ENCODE measurements around the gene CCND2.
A peak's percentile ranks its signal among the peaks of the same experiment; 100 is the strongest.

CCND2 gene

DNA sequence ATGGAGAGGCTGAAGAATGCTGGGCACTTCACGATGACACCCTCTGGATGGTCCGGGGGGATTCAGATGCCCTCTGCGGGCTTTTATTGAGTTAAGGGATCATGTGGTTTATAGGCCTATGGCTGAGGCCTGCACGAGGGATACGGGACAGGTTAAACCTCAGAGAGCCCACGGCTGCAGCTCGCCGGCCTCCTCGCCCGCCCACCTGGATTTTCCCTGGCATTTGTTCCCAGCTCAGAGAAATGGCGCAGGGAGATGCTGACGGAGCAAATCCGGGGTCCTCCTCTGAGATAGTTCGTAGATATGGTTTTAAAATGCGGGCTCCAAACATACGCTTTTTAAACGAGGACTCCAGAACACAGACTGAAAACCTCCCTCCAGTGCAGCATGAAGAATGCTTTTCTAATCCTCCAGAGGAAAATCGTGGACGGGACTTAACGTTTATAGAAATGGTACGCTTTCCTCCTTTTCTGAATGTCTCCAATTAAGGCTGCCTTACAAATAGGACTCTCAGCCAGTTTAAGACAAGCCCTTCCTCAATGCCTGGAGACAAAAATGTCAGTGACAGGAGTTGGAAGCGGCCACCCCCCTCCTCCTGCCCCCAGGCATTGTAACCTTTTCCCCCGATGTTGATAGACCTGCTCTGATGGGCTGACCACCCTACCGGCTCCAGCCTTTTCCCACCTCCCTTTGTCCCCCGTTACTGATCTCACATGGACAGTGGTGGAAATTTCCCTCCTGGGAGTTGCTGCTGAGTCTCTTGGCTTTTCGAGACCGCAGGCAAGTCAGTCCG lies 16.6 kb downstream of the CCND2 start:
- no peak for DNase-seq (ENCODE audit: low read depth)

DNA sequence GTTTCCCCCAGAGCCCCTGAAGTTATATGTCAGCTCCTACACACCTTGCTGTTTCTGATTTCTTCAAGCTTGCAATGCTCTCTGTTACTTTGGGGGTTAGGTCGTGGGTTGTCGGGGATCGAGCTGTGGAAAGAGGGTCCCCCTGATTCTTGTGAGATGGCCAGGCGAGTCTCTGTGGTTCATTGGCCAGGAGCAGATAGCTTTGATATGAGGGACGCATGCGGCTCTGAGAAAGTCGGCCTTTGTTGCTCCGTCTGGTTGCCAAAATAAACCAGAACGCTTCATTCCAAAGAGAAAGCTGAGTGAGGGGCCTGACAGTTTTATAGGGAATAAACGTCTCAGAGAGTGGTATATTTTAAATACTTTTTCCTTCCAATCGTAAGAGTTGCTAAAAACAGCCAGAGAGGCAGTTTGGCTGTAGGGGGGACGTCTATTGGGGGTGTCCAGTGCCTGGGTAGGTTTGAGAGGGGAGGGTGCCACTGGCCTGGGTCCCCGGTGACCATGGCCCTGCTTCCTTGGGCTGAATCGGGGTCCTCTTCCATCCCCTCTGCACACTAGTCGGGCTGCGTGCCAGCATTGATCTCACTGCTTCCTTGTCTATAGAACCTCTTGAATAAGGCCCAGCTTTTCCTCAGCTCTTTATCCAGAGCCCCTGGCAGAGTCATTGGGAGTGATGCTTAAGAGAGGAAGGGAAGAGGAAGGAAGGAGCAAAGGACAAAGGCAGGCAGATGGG lies 18.9 kb downstream of the CCND2 start:
- DNase-seq (ENCODE audit: low read depth) = no peak

DNA sequence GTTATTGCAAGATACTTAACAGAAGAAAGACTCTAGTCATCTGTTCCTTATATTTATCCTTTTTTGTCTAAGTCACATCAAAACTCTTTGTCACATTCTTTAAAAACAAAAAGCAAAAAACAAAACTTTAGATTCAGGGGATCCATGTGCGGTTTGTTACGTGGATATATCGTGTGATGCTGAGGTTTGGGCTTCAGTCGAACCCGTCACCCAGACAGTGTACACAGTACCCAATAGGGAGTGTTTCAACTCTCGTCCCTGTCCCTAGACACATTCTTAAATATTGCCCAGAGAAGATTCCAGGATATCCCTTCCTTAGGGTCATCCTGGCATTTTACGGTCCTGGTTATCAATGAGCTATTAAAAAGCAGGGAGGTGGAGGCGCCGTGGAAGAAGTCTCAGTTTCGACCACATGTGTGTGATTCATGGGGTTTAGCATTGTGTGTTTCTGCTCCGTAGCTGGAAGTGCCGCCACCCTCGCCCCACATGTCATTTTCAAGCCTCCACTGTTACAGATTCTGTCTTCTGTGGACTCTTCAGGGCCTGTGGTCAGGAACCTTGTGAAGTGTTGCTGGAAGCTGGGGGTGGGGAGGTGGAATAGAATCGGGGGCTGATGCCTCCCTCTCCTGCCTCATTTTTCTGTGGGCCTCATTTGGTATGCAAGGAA lies 19.9 kb downstream of the CCND2 start:
- DNase-seq (ENCODE audit: low read depth) = peak; percentile 52

DNA sequence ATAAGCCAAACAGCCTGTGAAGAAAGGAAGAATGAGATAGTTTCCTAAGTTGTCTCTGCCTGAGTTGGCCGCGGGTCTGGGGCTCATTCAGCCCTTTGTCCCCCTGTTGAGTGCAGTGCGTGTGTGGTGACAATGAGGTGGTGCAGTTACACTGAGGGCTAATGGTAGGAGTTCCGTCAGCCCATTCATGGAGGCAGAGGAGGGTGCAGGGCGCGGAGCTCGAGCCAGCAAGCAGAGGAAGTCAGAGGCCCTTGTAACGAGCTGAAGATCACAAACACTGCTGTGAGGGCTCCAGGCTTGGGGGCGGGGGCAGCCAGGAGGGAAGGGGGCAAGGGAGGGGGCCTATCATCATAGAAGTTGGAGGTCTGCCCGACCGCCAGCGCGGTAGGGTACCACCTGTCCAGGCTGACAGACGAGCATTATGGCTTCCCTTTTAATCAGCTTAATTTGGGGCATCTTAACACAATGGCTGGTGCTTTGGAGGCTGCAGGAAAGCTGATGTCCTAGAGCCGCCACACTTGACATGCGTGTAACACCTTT lies 20.5 kb downstream of the CCND2 start:
- DNase-seq (ENCODE audit: low read depth) = no peak

DNA sequence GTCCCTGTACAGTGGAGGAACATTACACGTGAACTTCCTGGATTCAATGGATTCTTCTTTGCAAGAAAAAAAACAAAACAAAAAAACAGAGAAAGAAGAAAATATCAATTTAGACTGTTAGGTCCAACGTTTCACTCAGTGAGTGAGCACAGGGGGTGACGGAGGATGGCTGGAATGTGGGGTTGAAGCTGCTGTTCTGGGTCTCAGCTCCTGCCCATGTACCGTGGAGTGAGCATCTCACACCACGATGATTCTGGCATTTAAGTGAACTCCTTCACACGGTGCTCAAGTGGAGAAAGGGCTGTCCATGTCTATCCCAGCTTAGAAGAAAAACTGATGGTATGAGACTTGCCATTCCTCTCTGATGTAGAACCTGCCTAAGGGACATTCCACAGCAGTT lies 23.2 kb downstream of the CCND2 start:
- no peak for DNase-seq (ENCODE audit: low read depth)

DNA sequence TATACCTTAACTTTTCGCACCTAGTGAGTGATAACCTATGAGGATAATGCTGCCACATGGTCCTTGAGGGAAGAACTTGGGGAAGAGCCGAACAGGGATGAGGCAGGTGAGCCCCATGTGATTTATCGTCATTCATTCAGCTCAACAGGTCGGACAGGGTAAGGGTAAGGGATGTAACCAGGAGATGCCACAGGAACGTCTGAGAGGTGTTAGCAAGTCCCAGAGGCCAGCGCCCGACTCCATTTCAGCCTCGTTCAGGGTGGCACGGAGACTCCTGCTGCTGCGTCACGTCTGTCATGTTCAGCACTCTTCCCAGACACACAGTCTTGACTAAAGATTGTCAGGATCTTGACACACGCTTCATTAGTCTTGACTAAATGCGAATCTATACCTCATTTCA lies 24.1 kb downstream of the CCND2 start:
- no peak for DNase-seq (ENCODE audit: low read depth)

DNA sequence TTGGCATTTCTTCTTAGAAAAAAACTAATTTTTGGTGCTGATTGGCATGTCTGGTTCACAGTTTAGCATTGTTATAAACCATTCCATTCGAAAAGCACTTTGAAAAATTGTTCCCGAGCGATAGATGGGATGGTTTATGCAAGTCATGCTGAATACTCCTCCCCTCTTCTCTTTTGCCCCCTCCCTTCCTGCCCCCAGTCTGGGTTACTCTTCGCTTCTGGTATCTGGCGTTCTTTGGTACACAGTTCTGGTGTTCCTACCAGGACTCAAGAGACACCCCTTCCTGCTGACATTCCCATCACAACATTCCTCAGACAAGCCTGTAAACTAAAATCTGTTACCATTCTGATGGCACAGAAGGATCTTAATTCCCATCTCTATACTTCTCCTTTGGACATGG lies 27.3 kb downstream of the CCND2 start:
- no peak for DNase-seq (ENCODE audit: low read depth)

DNA sequence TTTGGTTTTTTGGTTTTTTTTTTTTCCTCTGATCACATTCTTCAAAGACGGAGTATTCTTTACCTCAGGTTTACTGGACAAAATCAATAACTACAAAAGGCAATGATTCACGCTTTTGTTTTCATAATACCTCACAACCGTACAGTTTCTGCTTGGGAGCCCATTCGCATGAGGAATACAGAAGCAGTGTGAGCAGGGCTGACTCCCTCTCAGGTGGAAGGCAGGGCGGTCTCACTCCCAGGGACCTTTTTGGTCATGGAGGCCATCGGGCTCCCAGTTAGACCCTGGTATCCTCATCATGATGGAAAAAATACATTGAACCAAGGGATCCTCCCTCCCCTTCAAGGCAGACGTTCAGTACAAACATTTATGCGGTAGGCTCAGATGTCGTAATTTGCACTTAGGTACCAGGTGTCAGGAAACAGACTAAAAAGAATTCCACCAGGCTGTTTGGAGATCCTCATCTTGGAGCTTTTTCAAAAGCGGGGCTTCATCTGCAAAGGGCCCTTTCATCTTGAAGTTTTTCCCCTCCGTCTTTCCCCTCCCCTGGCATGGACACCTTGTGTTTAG lies 28.5 kb downstream of the CCND2 start:
- no peak for DNase-seq (ENCODE audit: low read depth)

DNA sequence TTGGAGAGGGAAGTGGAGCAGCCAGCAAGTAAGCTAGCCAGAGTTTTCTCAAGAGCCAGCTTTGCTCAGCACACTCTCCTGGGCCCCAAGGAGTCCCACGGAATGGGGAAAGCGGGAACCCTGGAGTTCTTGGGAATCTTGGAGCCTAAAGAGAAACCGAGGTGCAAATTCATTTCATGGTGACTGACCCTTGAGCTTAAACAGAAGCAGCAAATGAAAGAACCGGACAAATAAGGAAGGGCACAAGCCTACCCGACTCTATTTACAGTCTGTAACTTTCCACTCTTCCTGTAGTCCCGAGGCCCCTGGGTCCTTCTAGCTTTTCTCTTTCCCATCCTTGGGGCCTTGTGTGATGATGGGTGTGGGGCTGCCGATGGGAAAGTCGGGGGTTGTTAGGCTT lies 29.3 kb downstream of the CCND2 start:
- DNase-seq (ENCODE audit: low read depth) = no peak

DNA sequence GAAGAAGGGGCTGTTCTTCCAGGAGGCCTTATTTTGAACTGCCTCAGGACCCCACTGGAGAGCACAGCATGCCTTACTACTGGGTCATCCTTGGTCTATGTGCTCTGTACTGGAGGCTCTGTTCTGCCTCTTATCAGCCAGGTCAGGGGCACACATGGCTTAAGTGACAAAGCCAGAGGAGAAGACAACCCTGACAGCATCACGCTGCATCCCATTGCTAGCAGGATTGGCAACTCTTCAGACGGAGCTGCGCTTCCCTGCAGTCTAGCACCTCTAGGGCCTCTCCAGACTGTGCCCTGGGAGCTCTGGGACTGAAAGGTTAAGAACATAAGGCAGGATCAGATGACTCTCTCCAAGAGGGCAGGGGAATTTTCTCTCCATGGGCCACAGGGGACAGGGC lies 30.2 kb downstream of the CCND2 start:
- no peak for DNase-seq (ENCODE audit: low read depth)

DNA sequence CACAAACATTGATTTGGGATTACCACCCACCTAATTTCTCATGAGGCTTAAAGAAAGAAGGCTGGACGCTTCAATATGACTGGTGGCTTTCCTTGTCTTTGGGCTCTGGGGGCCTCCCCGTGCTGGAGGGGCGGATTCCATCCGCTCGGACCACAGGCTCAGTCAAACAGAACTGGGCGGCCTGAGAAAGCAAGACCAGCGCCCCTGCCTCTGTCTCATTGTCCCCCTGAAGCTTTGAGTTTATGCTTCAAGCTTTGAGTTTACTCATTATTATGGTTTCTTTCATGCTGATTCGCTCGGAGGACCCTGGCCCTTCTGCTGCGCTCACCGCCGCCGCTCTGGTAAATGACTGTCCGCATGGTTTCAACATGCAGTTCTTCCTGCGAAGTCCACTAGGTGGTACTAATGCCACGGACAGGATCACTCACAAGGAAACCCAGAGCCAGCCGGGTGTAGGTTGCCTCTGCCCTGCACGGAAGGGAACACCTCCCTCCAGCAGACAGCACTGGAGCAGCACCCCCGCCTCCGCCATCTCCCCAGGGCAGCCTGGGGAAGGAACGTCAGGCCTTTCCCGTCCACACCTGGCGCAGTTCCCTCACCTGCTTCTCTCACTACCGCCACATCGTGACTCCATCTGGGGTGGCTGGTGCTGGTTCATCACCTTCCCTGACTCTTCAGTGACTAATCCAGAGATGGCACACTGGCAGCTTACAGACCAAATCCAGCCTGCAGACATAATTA lies 34.2 kb downstream of the CCND2 start:
- DNase-seq (ENCODE audit: low read depth) = no peak

DNA sequence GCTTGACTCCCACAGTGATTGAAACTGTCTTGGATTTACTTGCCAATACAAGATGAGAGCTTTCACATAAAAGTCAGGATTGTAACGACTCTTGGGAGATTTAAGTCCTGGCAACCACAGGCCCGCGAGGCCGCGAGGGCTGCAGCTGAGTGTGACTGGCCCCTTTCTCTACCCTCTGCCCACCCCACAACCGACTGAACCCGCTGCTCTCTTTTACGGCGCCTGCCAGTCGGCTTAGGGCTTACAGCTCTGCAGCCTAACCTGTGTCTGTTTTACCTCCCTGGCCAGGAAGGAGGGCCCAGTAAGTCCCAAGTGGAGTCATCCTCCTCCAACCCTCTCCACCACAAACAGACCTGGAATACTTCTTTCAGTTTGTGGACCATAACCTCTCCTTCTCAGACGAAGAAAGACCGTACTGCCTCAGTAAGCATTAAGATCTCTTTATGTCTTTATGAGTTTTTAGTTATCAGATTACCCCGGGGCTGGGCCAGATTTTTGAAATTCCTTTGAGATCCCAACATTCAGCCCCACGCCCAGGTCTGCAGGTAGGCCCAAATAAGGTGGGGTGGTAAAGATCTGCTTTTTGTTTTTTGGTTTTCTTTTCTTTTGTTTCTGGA lies 34.9 kb downstream of the CCND2 start:
- no peak for DNase-seq (ENCODE audit: low read depth)

DNA sequence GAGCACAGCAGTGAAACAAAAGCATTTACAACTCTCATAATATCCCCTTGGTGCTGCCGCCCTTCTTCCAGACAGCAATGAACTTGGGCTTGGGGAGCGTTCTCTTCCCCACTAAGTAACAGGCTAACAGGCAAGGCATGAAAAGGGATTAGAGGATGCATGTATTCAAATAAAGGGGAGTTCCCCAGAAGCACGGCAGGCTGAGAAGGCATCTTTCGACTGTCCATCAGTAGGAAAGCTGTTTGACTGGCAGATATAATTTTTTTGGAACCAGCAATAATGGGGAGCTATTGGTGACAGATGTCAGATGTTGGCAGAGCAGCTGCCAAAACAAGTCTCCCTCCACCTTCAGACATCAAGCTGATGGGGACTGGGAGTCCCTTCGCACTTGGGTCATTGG lies 38.2 kb downstream of the CCND2 start:
- no peak for DNase-seq (ENCODE audit: low read depth)

DNA sequence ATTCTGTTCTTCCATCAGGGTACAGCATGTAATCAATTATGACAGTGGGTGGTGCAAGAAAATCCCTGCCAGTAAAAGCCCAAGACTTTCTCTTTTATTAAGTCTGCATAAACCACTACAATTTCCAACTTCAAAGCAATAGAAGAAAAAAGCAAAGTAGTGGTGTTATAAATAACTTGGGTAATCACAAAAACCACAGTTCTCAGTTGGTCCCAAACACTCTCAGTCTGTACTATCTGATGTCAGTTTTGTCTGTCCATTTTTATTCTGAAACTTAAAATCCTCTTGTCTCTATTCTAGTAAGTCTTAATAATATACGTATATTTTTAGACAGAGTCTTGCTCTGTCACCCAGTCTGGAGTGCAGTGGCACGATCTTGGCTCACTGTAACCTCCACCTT lies 38.7 kb downstream of the CCND2 start:
- no peak for DNase-seq (ENCODE audit: low read depth)

DNA sequence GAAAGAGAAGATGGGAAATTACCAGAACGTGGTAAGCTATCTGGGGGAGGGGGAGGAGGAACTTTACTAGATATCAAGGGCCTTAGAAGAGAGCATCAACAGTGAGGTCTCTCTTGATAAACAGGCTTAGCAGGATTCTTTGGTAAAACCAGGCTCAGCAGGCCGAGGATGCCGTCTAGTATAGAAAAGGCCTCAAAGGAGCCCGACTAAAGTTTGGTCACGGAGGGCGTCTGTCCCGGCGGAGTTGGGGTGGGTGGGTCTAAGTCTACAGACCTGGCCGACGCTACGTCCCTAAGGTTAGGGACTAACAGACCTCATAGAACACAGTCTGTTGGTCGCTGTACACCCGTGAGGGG lies 46.9 kb downstream of the CCND2 start:
- no peak for DNase-seq (ENCODE audit: low read depth)

DNA sequence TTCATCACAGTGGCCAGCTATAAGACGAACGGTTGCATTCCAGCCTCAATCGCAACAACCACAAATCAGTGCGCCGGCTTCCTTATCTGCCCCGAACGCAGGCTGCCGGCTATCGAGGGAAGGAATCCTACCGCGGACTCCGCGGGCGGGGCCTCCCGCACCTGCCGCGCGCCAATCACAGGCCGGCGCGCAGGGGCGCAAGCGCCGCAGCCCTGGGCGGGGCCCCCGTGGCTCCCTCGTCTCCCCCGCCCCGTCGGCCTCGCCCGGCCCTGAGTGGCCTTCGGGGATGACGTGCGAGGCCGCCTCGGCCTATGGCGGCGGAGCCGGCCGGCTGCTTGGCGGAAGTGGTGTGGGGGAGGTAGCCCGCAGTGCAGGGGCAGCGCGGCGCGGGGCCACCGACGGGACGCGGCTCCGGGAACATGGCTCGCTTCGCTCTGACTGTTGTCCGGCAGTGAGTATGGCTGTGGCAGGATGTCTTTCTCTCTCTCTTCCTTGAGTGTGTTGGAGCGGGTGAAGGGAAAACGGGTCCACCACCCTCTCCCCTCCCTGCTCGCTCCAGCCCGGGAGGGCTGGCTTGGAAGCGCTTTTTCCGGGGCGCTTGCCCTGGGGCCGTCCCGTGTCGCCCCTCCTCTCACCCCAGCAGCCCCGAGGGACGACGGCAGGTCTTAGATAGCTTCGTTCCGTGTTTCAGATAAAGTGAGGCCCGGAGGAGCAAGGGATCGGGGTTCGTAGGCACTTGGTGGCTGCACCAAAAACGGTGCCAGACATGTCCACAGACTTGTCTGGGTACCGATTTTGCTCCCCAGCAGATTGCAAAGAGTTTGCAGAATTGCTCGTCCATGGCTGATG lies 47.5 kb downstream of the CCND2 start, which contains the start of gene TIGAR:
TIGAR (plus strand) TSS at position 361 of the 849 bp plus-strand sequence; CDS start at position 420, 59 bp downstream.
- DNase-seq (ENCODE audit: low read depth) = peak; percentile 94

DNA sequence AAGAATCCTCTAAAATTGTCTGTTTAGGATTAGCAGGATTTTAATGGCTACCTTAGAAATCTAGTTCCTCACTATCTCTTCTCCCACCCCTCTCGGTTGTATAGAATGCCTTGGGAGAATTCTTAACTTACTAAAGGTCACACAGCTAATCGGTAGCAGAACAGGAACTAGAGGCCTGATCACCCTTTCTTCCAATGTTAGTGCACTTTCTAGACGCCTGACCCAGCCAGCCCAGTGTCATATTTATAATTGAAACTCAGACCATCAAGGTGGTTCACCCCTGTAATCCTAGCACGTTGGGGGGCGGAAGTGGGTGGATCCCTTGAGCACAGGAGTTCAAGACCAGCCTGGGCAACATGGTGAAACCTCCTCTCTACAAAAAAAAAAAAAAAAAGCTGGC lies 49.2 kb downstream of the CCND2 start:
- DNase-seq (ENCODE audit: low read depth) = no peak

Measured in activated T-cell treated with anti-CD3 and anti-CD28 coated beads for 48 hours (primary cell).